GM12878 (cell line): Measurements from ENCODE around the gene RFXANK. TPM values are rescaled to one million over a fixed set of nuclear protein-coding genes. Genes with fewer than 3 reads are reported as not detected.

Experiments
- ATAC-seq: fragments of 200-7000 bp; cut with Tn5 transposase; 3 replicates; pipeline ENCODE4 v1.9.1; 2020; ENCODE audit warnings: mild to moderate bottlenecking, moderate library complexity
- BruUV-seq: library from RNA; stranded (reverse); fragments of 400-500 nt; replicated peaks from 2 replicates; lab custom pipeline; 2021; lab: Mats Ljungman, UMichigan
- CTCF ChIA-PET: fragments of 300-600 bp; sonication (Branson Sonifier 250); formaldehyde crosslinking; extraction: SDS; loops from one replicate; lab custom pipeline; 2021; ENCODE audit warnings: inconsistent platforms; lab: Yijun Ruan, JAX
- POLR2A ChIA-PET: fragments of 350-600 bp; formaldehyde crosslinking; extraction: SDS; loops from one replicate; lab custom pipeline; 2021; ENCODE audit warnings: inconsistent platforms; lab: Charles Lee
- RAD21 ChIA-PET: fragments of 300-600 bp; sonication (Branson Sonifier 250); formaldehyde crosslinking; loops from one replicate; lab custom pipeline; 2023; ENCODE audit warnings: antibody characterized with exemption; ENCODE audit not compliant: unreplicated experiment; lab: Charles Lee
- SMC1A ChIA-PET: fragments of 300-600 bp; sonication (Branson Sonifier 250); formaldehyde crosslinking; loops from one replicate; lab custom pipeline; 2023; ENCODE audit not compliant: unreplicated experiment, uncharacterized antibody; lab: Charles Lee
- DNase-seq: peaks from one replicate; pipeline ENCODE4 v3.0.0-alpha.2; 2011; ENCODE audit warnings: low read depth, low spot score
- FAIRE-seq: peaks from 3 replicates; lab custom pipeline; 2011; peaks lifted over from hg19 to GRCh38; lab: Jason Lieb, UNC
- H2AFZ ChIP-seq: 2 replicates; pipeline ENCODE4 v1.6.0; 2011; ENCODE audit warnings: low read depth, low read length, control low read depth; ENCODE audit not compliant: control insufficient read depth
- H3K27ac ChIP-seq: 2 replicates; pipeline ENCODE4 v1.5.1; 2011; ENCODE audit warnings: control low read depth; ENCODE audit not compliant: control insufficient read depth, insufficient read depth
- H3K27me3 ChIP-seq, 2 experiments: replicated peaks in 1 of 2; 2 replicates each; pipeline versions ENCODE4 v1.6.0 to v1.6.1; 2011; ENCODE audit warnings: low read length in 1 of 2; ENCODE audit not compliant: control insufficient read depth in 2 of 2, insufficient read depth in 2 of 2
- H3K36me3 ChIP-seq, 2 experiments: 2 replicates each; pipeline ENCODE4 v1.5.1; 2011; ENCODE audit warnings: low read length in 1 of 2; ENCODE audit not compliant: control insufficient read depth in 2 of 2, insufficient read depth in 2 of 2
- H3K4me1 ChIP-seq: 2 replicates; pipeline ENCODE4 v1.6.1; 2011; ENCODE audit warnings: mild to moderate bottlenecking, low read length, moderate library complexity, mixed read lengths; ENCODE audit not compliant: control insufficient read depth, insufficient read depth
- H3K4me2 ChIP-seq: 2 replicates; pipeline ENCODE4 v1.6.0; 2011; ENCODE audit warnings: control low read depth; ENCODE audit not compliant: control insufficient read depth, insufficient read depth
- H3K4me3 ChIP-seq: fragments of 200-600 bp; sonication (generic); 2 replicates; pipeline ENCODE4 v1.5.1; 2016
- H3K79me2 ChIP-seq: 2 replicates; pipeline ENCODE4 v1.6.0; 2011; ENCODE audit warnings: low read length; ENCODE audit not compliant: control insufficient read depth, insufficient read depth
- H3K9ac ChIP-seq: 2 replicates; pipeline ENCODE4 v1.8.0; 2011; ENCODE audit warnings: low read length, control low read depth, mixed read lengths; ENCODE audit not compliant: control insufficient read depth, insufficient read depth
- H3K9me3 ChIP-seq: replicated peaks from 3 replicates; pipeline ENCODE4 v1.5.1; 2011; ENCODE audit warnings: mild to moderate bottlenecking, low read length; ENCODE audit not compliant: control insufficient read depth, insufficient read depth
- H4K20me1 ChIP-seq: 2 replicates; pipeline ENCODE4 v1.6.0; 2011; ENCODE audit not compliant: control insufficient read depth, insufficient read depth
- BHLHE40 ChIP-seq, 2 experiments: fragments of 450-650 bp in 1 of 2; IDR thresholded peaks; 2 replicates each; pipeline ENCODE4 v1.6.1; 2011 to 2017; ENCODE audit warnings: low read depth in 2 of 2, borderline replicate concordance in 1 of 2, improper control_type of control experiment in 1 of 2, low read length in 1 of 2, mild to moderate bottlenecking in 1 of 2
- MAX ChIP-seq: IDR thresholded peaks from 2 replicates; pipeline ENCODE4 v1.6.1; 2012; ENCODE audit warnings: low read depth, low read length, improper control_type of control experiment
- NFYA ChIP-seq: IDR thresholded peaks from 2 replicates; pipeline ENCODE4 v1.6.1; 2011; ENCODE audit warnings: low read depth, mild to moderate bottlenecking, low read length, improper control_type of control experiment, borderline replicate concordance
- POLR2A ChIP-seq: IDR thresholded peaks from 2 replicates; pipeline ENCODE4 v1.6.1; 2011; ENCODE audit warnings: low read depth, mild to moderate bottlenecking, low read length
- POLR2AphosphoS2 ChIP-seq: IDR thresholded peaks from 2 replicates; pipeline ENCODE4 v1.6.1; 2011; ENCODE audit warnings: low read depth, mild to moderate bottlenecking, low read length, improper control_type of control experiment, moderate library complexity
- RAD51 ChIP-seq: fragments of 450-650 bp; IDR thresholded peaks from 2 replicates; pipeline ENCODE4 v1.6.1; 2016; ENCODE audit warnings: moderate library complexity, mild to moderate bottlenecking, inconsistent platforms
- SPI1 ChIP-seq: IDR thresholded peaks from 2 replicates; pipeline ENCODE4 v1.6.1; 2011; ENCODE audit warnings: low read depth, mild to moderate bottlenecking, low read length, moderate library complexity, borderline replicate concordance; ENCODE audit not compliant: insufficient read depth
- SREBF2 ChIP-seq: IDR thresholded peaks from 2 replicates; pipeline ENCODE4 v1.6.1; 2012; ENCODE audit warnings: mild to moderate bottlenecking, low read length
- TAF1 ChIP-seq: IDR thresholded peaks from 2 replicates; pipeline ENCODE4 v1.6.1; 2011; ENCODE audit warnings: mild to moderate bottlenecking, low read depth, low read length, borderline replicate concordance
- TBL1XR1 ChIP-seq: IDR thresholded peaks from 2 replicates; pipeline ENCODE4 v1.6.1; 2012; ENCODE audit warnings: low read depth, low read length, improper control_type of control experiment
- USF1 ChIP-seq: IDR thresholded peaks from 2 replicates; pipeline ENCODE4 v1.6.1; 2011; ENCODE audit warnings: borderline replicate concordance, low read depth, mild to moderate bottlenecking, moderate library complexity, mixed read lengths, low read length; ENCODE audit not compliant: insufficient read depth; ENCODE audit errors: extremely low read length
- ZBED1 ChIP-seq: IDR thresholded peaks from 2 replicates; pipeline ENCODE4 v1.6.1; 2016; ENCODE audit warnings: borderline replicate concordance
- WGBS: methylation state at CpG from one replicate; pipeline ENCODE4 v1.1.6; 2016; ENCODE audit warnings: low lambda C conversion rate; ENCODE audit not compliant: insufficient replicate concordance, insufficient coverage; ENCODE audit errors: missing lambda C conversion rate; 5-methylcytosine and 5-hydroxymethylcytosine counted together
- in situ Hi-C: fragments of 300-500 bp; cut with MboI; formaldehyde crosslinking; loops from 9 replicates; pipeline ENCODE4 v1.14.3; 2018; ENCODE audit warnings: mixed read lengths
- intact Hi-C: fragments of 100-400 bp; cut with micrococcal nuclease; formaldehyde crosslinking; loops from one replicate; pipeline ENCODE4 v1.14.2; 2022; ENCODE audit not compliant: unreplicated experiment
- polyA plus RNA-seq, 11 experiments: library from polyadenylated mRNA; depleted of rRNA in 4 of 11; unstranded in 6 of 11; stranded (reverse) in 5 of 11; fragments of >200 nt; fragmentation: Nextera tagmentation in 4 of 11; fragmentation: Illumina TruSeq in 1 of 11; extraction: Ambion mirVana in 4 of 11; extraction: Trizol in 1 of 11; gene quantifications; 1 replicate in 1 of 11; 2 replicates in 10 of 11; pipeline versions ENCODE4 v1.2.1 to v1.2.3, GENCODE V29; 2011 to 2016; ENCODE audit warnings: inconsistent platforms in 2 of 11, missing spikeins in 2 of 11, low read depth in 1 of 11
- total RNA-seq, 4 experiments: library from RNA; depleted of rRNA in 3 of 4; stranded (reverse); fragments of >200 nt in 3 of 4; fragmentation: Illumina TruSeq in 1 of 4; extraction: Trizol in 1 of 4; gene quantifications; 2 replicates each; pipeline versions ENCODE4 v1.2.1 to v1.2.3, GENCODE V29; 2013 to 2021

RFXANK gene
- total and polyA plus RNA-seq, 10 of the 15 experiments (the other 5 are each of a cell fraction or from before 2014, with no cell fraction given), result 70.8 to 125 (median 95.7) TPM

GRCh38 chr19:19201697-19202630, 9.9 kb downstream of the RFXANK start:
- no peaks in the 10 kb centered on the region for H4K20me1 ChIP-seq
- ChIA-PET CTCF (interaction anchor here (0.6 to 1.5 kb wide), 4 partner anchors 13 to 79 kb away, joined by 3 to 4 read pairs (median 3); no protein-coding TSS in a partner anchor), POLR2A (interaction anchor here (0.5 to 3.2 kb wide), 3 partner anchors 10 to 317 kb away, joined by 3 to 25 read pairs (median 5); partner anchors contain the start of genes BORCS8 and RFXANK), SMC1A (interaction anchor here (1.4 to 1.8 kb wide), 4 partner anchors 9 to 46 kb away, joined by 3 to 8 read pairs (median 6); no protein-coding TSS in a partner anchor), RAD21 (interaction anchor here (1.4 to 2.3 kb wide), 3 partner anchors 10 to 15 kb away, joined by 3 to 15 read pairs (median 4); partner anchors contain the start of genes BORCS8 and RFXANK)
- no peaks in the 10 kb centered on the region for H3K27me3 ChIP-seq
- BruUV-seq, result no TSS peak
- intact Hi-C loops (no loop called here), in situ Hi-C loops (no loop called here)
- DNase-seq, result no peak
- H2AFZ ChIP-seq, result no peak overlapping the region
- peak overlapping the region; percentile 70 for H3K9ac ChIP-seq
- TF ChIP-seq POLR2A (0 out of 2 replicates have a peak, but pooled peaks have one; percentile 2), MAX (no peak), BHLHE40 (IDR thresholded peaks at IDR 0.05; ENCODE audit: borderline replicate concordance in 1 of 2, low read depth in 2 of 2, low read length in 1 of 2) (no peak), NFYA (no peak), RAD51 (peak; percentile 43; the same call in 1 of the 2 replicates), TAF1 (no peak), TBL1XR1 (no peak), ZBED1 (no peak), SREBF2 (no peak), POLR2AphosphoS2 (0 out of 2 replicates have a peak, but pooled peaks have one; percentile 62), USF1 (peak; percentile 29), SPI1 (no peak)
- no peak for FAIRE-seq
- peak overlapping the region; percentile 99 for H3K4me2 ChIP-seq
- peak overlapping the region; percentile 75 for H3K27ac ChIP-seq
- peak; percentile 18 for ATAC-seq
- H3K79me2 ChIP-seq, result peaks cover 16% of the 10 kb centered on the region
- no peaks in the 10 kb centered on the region for H3K9me3 ChIP-seq
- WGBS, result 38% methylated on average over 19 of the region's 19 CpGs
- peak overlapping the region; percentile 93 for H3K4me3 ChIP-seq
- H3K36me3 ChIP-seq, result peaks cover 4 to 15% of the 10 kb centered on the region in 2 experiments
- peaks cover 5% of the 10 kb centered on the region; the same call in 1 of the 2 replicates for H3K4me1 ChIP-seq
